Chondrocyte (in vitro differentiated cells): Measurements from ENCODE around the gene ETV1. TPM values are rescaled to one million over a fixed set of nuclear protein-coding genes. Genes with fewer than 3 reads are reported as not detected.

Experiments used
- DNase-seq: peaks from one replicate; pipeline ENCODE4 v3.0.0; 2021; ENCODE audit warnings: mixed read lengths, low spot score
- H3K27ac Mint-ChIP-seq: one replicate; pipeline ENCODE4 v1.8.0; 2021; ENCODE audit warnings: mild to moderate bottlenecking, moderate library complexity, mixed read lengths; ENCODE audit not compliant: unreplicated experiment
- H3K27me3 Mint-ChIP-seq: 2 replicates; pipeline ENCODE4 v1.8.0; 2021; ENCODE audit warnings: low read depth, mixed read lengths
- H3K36me3 Mint-ChIP-seq: 2 replicates; pipeline ENCODE4 v1.8.0; 2021; ENCODE audit warnings: low read depth, mixed read lengths
- H3K4me1 Mint-ChIP-seq: 2 replicates; pipeline ENCODE4 v1.8.0; 2021; ENCODE audit warnings: low read depth, mild to moderate bottlenecking, mixed read lengths
- H3K4me3 Mint-ChIP-seq: one replicate; pipeline ENCODE4 v1.8.0; 2021; ENCODE audit warnings: mild to moderate bottlenecking, moderate library complexity, mixed read lengths; ENCODE audit not compliant: unreplicated experiment
- H3K9me3 Mint-ChIP-seq: 2 replicates; pipeline ENCODE4 v1.8.0; 2021; ENCODE audit warnings: low read depth, mixed read lengths
- total RNA-seq: library from RNA; stranded (reverse); gene quantifications from 3 replicates; pipeline ENCODE4 v1.2.1, GENCODE V29; 2021
- TF ChIP-seq, protein P1 (sequence below): fragments of 200-600 bp; sonication (generic); IDR thresholded peaks from 2 replicates; pipeline ENCODE4 v1.5.0; 2021; ENCODE audit warnings: antibody characterized with exemption, mild to moderate bottlenecking, moderate library complexity

The ETV1 gene
- total RNA-seq, 1 donor from 2014 or later: 2.7 TPM

DNA sequence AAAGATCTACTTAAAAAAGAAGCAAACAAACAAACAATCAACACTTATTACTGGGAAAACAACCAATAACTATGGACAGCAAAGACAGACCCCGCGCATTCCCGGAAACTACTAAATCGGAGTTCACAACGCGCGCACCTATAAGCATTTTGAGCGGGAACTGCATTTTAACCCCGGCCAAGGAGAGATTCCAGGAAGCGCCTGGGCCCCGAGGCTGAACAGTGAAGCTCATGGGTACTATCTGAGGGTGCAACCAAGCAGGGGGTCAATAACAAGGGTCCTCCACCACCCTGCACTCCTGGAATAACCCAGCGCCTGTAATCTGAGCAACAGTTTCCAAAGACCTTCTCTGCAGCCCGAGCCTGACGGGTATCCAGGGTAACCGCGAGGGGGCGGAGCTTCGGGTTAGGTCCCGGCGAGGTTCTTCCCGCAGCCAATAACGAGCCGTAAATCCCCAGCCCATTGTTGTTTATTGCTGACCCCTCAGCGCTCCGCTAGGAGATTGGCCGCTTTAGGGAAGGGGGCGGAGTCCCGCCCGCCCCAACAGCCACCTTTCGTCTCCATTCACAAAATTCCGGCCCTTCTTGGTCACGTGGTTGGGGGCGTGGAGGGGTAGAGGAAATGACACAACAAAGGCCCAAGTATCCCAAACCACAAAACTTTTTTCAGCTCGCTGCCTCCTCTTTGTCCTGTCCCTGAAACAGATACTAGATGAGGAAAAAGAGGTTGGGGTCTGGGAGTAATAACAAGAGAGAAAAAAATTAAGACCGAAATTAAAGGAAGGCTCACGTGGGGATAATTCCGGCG, 1.7 kb upstream of the ETV1 start:
- no peak overlapping the region for H3K27ac Mint-ChIP-seq

GRCh38 chr7:13990319-13990983, 985 bp upstream of the ETV1 start:
- Mint-ChIP-seq H3K27ac (no peak overlapping the region), H3K4me3 (no peak overlapping the region), H3K36me3 (no peaks in the 10 kb centered on the region), H3K27me3 (no peaks in the 10 kb centered on the region), H3K9me3 (no peaks in the 10 kb centered on the region), H3K4me1 (no peaks in the 10 kb centered on the region)
- TF ChIP-seq, protein P1, sequence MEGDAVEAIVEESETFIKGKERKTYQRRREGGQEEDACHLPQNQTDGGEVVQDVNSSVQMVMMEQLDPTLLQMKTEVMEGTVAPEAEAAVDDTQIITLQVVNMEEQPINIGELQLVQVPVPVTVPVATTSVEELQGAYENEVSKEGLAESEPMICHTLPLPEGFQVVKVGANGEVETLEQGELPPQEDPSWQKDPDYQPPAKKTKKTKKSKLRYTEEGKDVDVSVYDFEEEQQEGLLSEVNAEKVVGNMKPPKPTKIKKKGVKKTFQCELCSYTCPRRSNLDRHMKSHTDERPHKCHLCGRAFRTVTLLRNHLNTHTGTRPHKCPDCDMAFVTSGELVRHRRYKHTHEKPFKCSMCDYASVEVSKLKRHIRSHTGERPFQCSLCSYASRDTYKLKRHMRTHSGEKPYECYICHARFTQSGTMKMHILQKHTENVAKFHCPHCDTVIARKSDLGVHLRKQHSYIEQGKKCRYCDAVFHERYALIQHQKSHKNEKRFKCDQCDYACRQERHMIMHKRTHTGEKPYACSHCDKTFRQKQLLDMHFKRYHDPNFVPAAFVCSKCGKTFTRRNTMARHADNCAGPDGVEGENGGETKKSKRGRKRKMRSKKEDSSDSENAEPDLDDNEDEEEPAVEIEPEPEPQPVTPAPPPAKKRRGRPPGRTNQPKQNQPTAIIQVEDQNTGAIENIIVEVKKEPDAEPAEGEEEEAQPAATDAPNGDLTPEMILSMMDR: no peak
- DNase-seq: no peak

More for the DNA sequence above, 1.7 kb upstream of the ETV1 start:
- no peak overlapping the region for H3K4me3 Mint-ChIP-seq
- H3K4me1 Mint-ChIP-seq: no peaks in the 10 kb centered on the region
- TF ChIP-seq, protein P1: peak; percentile 41
- H3K9me3 Mint-ChIP-seq: no peaks in the 10 kb centered on the region
- no peaks in the 10 kb centered on the region for H3K36me3 Mint-ChIP-seq
- peak; percentile 98 for DNase-seq
- no peaks in the 10 kb centered on the region for H3K27me3 Mint-ChIP-seq

DNA sequence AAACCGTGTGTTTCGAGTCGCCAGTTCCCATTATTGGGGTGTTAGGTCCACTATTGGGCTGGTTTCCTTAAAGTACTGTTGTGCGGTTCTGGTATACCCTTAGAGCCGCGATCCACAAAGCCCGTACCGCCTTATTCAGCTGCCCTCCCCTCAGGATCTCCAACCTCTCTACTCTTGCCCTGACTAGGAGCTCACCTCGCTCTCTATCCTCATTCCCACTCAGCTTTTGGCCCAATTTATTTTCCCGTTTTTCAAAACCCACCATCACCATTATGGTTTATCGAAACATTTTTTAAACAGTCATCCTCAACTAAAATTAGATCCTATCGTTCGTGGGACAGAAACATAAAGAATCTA, 461 bp upstream of the ETV1 start:
- Mint-ChIP-seq H3K27ac (no peak overlapping the region), H3K36me3 (no peaks in the 10 kb centered on the region)

GRCh38 chr7:13988731-13989125, 738 bp downstream of the ETV1 start:
- H3K4me1 Mint-ChIP-seq: no peaks in the 10 kb centered on the region

More for the DNA sequence above, 461 bp upstream of the ETV1 start:
- Mint-ChIP-seq H3K27me3 (no peaks in the 10 kb centered on the region), H3K4me1 (no peaks in the 10 kb centered on the region), H3K9me3 (no peaks in the 10 kb centered on the region), H3K4me3 (no peak overlapping the region)
- DNase-seq: no peak
- TF ChIP-seq, protein P1: no peak

GRCh38 chr7:13988065-13988464, 1.4 kb downstream of the ETV1 start:
- TF ChIP-seq, protein P1: no peak
- Mint-ChIP-seq H3K4me3 (no peak overlapping the region), H3K27me3 (no peaks in the 10 kb centered on the region), H3K36me3 (no peaks in the 10 kb centered on the region), H3K4me1 (no peaks in the 10 kb centered on the region), H3K27ac (no peak overlapping the region), H3K9me3 (no peaks in the 10 kb centered on the region)
- no peak for DNase-seq

More at GRCh38 chr7:13988731-13989125, 738 bp downstream of the ETV1 start:
- Mint-ChIP-seq H3K27ac (no peak overlapping the region), H3K9me3 (no peaks in the 10 kb centered on the region), H3K36me3 (no peaks in the 10 kb centered on the region), H3K4me3 (no peak overlapping the region), H3K27me3 (no peaks in the 10 kb centered on the region)
- TF ChIP-seq, protein P1: no peak
- no peak for DNase-seq
